AG04450 (cell line): ENCODE data around the gene KDM2B. TPM values are rescaled to one million over a fixed set of nuclear protein-coding genes. Genes with fewer than 3 reads are reported as not detected.
A peak's percentile ranks its signal among the peaks of the same experiment; 100 is the strongest.

Source experiments
- CTCF ChIA-PET: fragments of 300-600, 350-600 bp; formaldehyde crosslinking; extraction: SDS; loops from one replicate; lab custom pipeline; 2022; ENCODE audit warnings: antibody characterized with exemption, inconsistent platforms; lab: Charles Lee
- POLR2A ChIA-PET: fragments of 350-600 bp; formaldehyde crosslinking; extraction: SDS; loops from one replicate; lab custom pipeline; 2021; ENCODE audit warnings: antibody characterized with exemption, inconsistent platforms; lab: Yijun Ruan, JAX
- DNase-seq: peaks from one replicate; pipeline ENCODE4 v3.0.0-alpha.2; 2011; ENCODE audit warnings: low read depth, low spot score
- H3K27ac ChIP-seq: one replicate; pipeline ENCODE4 v1.5.1; 2012; ENCODE audit warnings: low read depth, low read length, control low read depth
- H3K27me3 ChIP-seq: one replicate; pipeline ENCODE4 v1.6.0; 2012; ENCODE audit warnings: low read length; ENCODE audit not compliant: control insufficient read depth, insufficient read depth
- H3K4me3 ChIP-seq: 2 replicates; pipeline ENCODE4 v1.5.1; 2011; ENCODE audit warnings: mild to moderate bottlenecking, low read depth, low read length, control low read depth
- H3K9me3 ChIP-seq: 2 replicates; pipeline ENCODE4 v1.5.1; 2012; ENCODE audit warnings: low read length; ENCODE audit not compliant: control insufficient read depth, insufficient read depth
- CTCF ChIP-seq: IDR thresholded peaks from 2 replicates; pipeline ENCODE4 v1.5.1; 2011; ENCODE audit warnings: low read depth, low read length, control low read depth, inconsistent platforms
- polyA plus RNA-seq: library from polyadenylated mRNA; depleted of rRNA; stranded (reverse); fragments of >200 nt; gene quantifications from 2 replicates; pipeline ENCODE4 v1.2.3, GENCODE V29; 2011

The KDM2B gene
- polyA plus RNA-seq, 1 experiment, result 12.9 TPM

GRCh38 chr12:121613462-121613861, 32.6 kb upstream of the KDM2B start:
- no peak for TF ChIP-seq CTCF
- no peaks in the 10 kb centered on the region for H3K9me3 ChIP-seq
- CTCF ChIA-PET, result no interaction called here
- POLR2A ChIA-PET, result no interaction called here
- no peak overlapping the region for H3K4me3 ChIP-seq
- no peak for DNase-seq
- H3K27ac ChIP-seq, result no peak overlapping the region
- H3K27me3 ChIP-seq, result no peaks in the 10 kb centered on the region

GRCh38 chr12:121611306-121611705, 30.5 kb upstream of the KDM2B start:
- Histone ChIP-seq H3K9me3 (no peaks in the 10 kb centered on the region), H3K4me3 (no peak overlapping the region), H3K27me3 (no peaks in the 10 kb centered on the region), H3K27ac (no peak overlapping the region)
- TF ChIP-seq CTCF, result no peak
- POLR2A ChIA-PET, result interaction anchor here (0.7 kb wide), 1 partner anchor 24 kb away, joined by 6 read pairs; no protein-coding TSS in a partner anchor
- CTCF ChIA-PET, result interaction anchor here (1.6 kb wide), 3 partner anchors 12 to 15 kb away, joined by 4 to 6 read pairs (median 5); partner anchors contain the start of gene ORAI1
- no peak for DNase-seq

- Histone ChIP-seq H3K27ac (peak overlapping the region; percentile 47), H3K27me3 (no peaks in the 10 kb centered on the region), H3K9me3 (no peaks in the 10 kb centered on the region), H3K4me3 (no peak overlapping the region)
- DNase-seq, result no peak
- no peak for TF ChIP-seq CTCF
- ChIA-PET CTCF (interaction anchor here (1.5 to 1.6 kb wide), 4 partner anchors 13 to 58 kb away, joined by 4 to 8 read pairs (median 6); partner anchors contain the start of gene ORAI1), POLR2A (interaction anchor here (0.6 to 0.9 kb wide), 2 partner anchors 30 to 83 kb away, joined by 4 to 7 read pairs; partner anchors contain the start of gene KDM2B)
These were observed 29.7 kb upstream of the KDM2B start for GRCh38 chr12:121610239-121611149.

- CTCF ChIA-PET, result no interaction called here
- Histone ChIP-seq H3K4me3 (no peak overlapping the region), H3K27me3 (no peaks in the 10 kb centered on the region), H3K9me3 (no peaks in the 10 kb centered on the region), H3K27ac (no peak overlapping the region)
- POLR2A ChIA-PET, result no interaction called here
- no peak for TF ChIP-seq CTCF
- DNase-seq, result no peak
These were observed 27.5 kb upstream of the KDM2B start for GRCh38 chr12:121608301-121608700.

- Histone ChIP-seq H3K27ac (no peak overlapping the region), H3K9me3 (no peaks in the 10 kb centered on the region), H3K27me3 (no peaks in the 10 kb centered on the region), H3K4me3 (no peak overlapping the region)
- CTCF ChIA-PET, result no interaction called here
- DNase-seq, result no peak
- TF ChIP-seq CTCF, result no peak
- POLR2A ChIA-PET, result no interaction called here
These were observed 22.8 kb upstream of the KDM2B start for GRCh38 chr12:121603581-121603980.
